H9 (cell line): ENCODE results near the gene TFF3. TPM values are rescaled to one million over a fixed set of nuclear protein-coding genes. Genes with fewer than 3 reads are reported as not detected.
A peak's percentile ranks its signal among the peaks of the same experiment; 100 is the strongest.

Source experiments
- DNase-seq: peaks from one replicate; pipeline ENCODE4 v3.0.0-alpha.2; 2017
- H2AFZ ChIP-seq: one replicate; pipeline ENCODE4 v1.6.1; 2013; ENCODE audit warnings: mild to moderate bottlenecking, low read length, control low read depth, moderate library complexity
- H2AK5ac ChIP-seq: 2 replicates; pipeline ENCODE4 v1.6.1; 2013; ENCODE audit warnings: low read length, control low read depth, mixed read lengths; ENCODE audit not compliant: insufficient read length
- H2BK120ac ChIP-seq: one replicate; pipeline ENCODE4 v1.6.1; 2013; ENCODE audit warnings: low read depth, mild to moderate bottlenecking, low read length, control low read depth, inconsistent platforms; ENCODE audit not compliant: poor library complexity, severe bottlenecking
- H2BK12ac ChIP-seq: 2 replicates; pipeline ENCODE4 v1.6.1; 2013; ENCODE audit warnings: low read length, control low read depth, mixed read lengths, low read depth; ENCODE audit not compliant: insufficient read length
- H2BK15ac ChIP-seq: 2 replicates; pipeline ENCODE4 v1.6.1; 2013; ENCODE audit warnings: low read depth, low read length, control low read depth
- H2BK20ac ChIP-seq: one replicate; pipeline ENCODE4 v1.6.1; 2013; ENCODE audit warnings: low read depth, mild to moderate bottlenecking, low read length, control low read depth, inconsistent platforms; ENCODE audit not compliant: poor library complexity, severe bottlenecking
- H2BK5ac ChIP-seq: 2 replicates; pipeline ENCODE4 v1.6.1; 2013; ENCODE audit warnings: low read length, control low read depth, mixed read lengths; ENCODE audit not compliant: insufficient read length
- H3K14ac ChIP-seq: 2 replicates; pipeline ENCODE4 v1.6.1; 2013; ENCODE audit warnings: low read length, control low read depth; ENCODE audit not compliant: insufficient read depth
- H3K18ac ChIP-seq: 2 replicates; pipeline ENCODE4 v1.6.1; 2013; ENCODE audit warnings: low read depth, mild to moderate bottlenecking, mixed read lengths, low read length, control low read depth; ENCODE audit not compliant: insufficient read length
- H3K23ac ChIP-seq: 2 replicates; pipeline ENCODE4 v1.6.1; 2013; ENCODE audit warnings: low read length, control low read depth, mixed read lengths, low read depth; ENCODE audit not compliant: insufficient read length
- H3K23me2 ChIP-seq: 2 replicates; pipeline ENCODE4 v1.6.1; 2013; ENCODE audit warnings: low read depth, mild to moderate bottlenecking, mixed read lengths, low read length, control low read depth; ENCODE audit not compliant: insufficient read length, poor library complexity, severe bottlenecking
- H3K27ac ChIP-seq: 2 replicates; pipeline ENCODE4 v1.5.1; 2013; ENCODE audit warnings: low read length, control low read depth, mixed read lengths, low read depth; ENCODE audit not compliant: insufficient read length
- H3K27me3 ChIP-seq: 2 replicates; pipeline ENCODE4 v1.6.1; 2013; ENCODE audit warnings: low read length, control low read depth, inconsistent platforms; ENCODE audit not compliant: insufficient read depth
- H3K4ac ChIP-seq: 2 replicates; pipeline ENCODE4 v1.6.1; 2013; ENCODE audit warnings: low read depth, mild to moderate bottlenecking, control low read depth, inconsistent platforms, low read length, moderate library complexity
- H3K4me1 ChIP-seq: 2 replicates; pipeline ENCODE4 v1.6.1; 2013; ENCODE audit warnings: low read length, control low read depth, inconsistent platforms; ENCODE audit not compliant: insufficient read depth
- H3K4me2 ChIP-seq: 2 replicates; pipeline ENCODE4 v1.6.1; 2013; ENCODE audit warnings: low read length, control low read depth, mixed read lengths; ENCODE audit not compliant: insufficient read length, insufficient read depth
- H3K56ac ChIP-seq: 2 replicates; pipeline ENCODE4 v1.6.1; 2013; ENCODE audit warnings: low read depth, mild to moderate bottlenecking, mixed read lengths, low read length, control low read depth; ENCODE audit not compliant: insufficient read length
- H3K79me1 ChIP-seq: 2 replicates; pipeline ENCODE4 v1.6.1; 2013; ENCODE audit warnings: low read depth, mild to moderate bottlenecking, moderate library complexity, low read length, control low read depth, inconsistent platforms; ENCODE audit not compliant: insufficient read depth, poor library complexity, severe bottlenecking
- H3K79me2 ChIP-seq: 2 replicates; pipeline ENCODE4 v1.6.1; 2013; ENCODE audit warnings: low read length, control low read depth, inconsistent platforms; ENCODE audit not compliant: insufficient read depth
- H3K9ac ChIP-seq: 2 replicates; pipeline ENCODE4 v1.6.1; 2013; ENCODE audit warnings: low read length, control low read depth, mixed read lengths; ENCODE audit not compliant: insufficient read length; ENCODE audit errors: extremely low read depth
- H3K9me3 ChIP-seq: one replicate; pipeline ENCODE4 v1.6.1; 2013; ENCODE audit warnings: low read depth, low read length, inconsistent platforms; ENCODE audit not compliant: control insufficient read depth
- H3T11ph ChIP-seq: one replicate; pipeline ENCODE4 v1.6.1; 2013; ENCODE audit warnings: mild to moderate bottlenecking, low read length, control low read depth, inconsistent platforms
- H4K20me1 ChIP-seq: one replicate; pipeline ENCODE4 v1.6.1; 2013; ENCODE audit not compliant: control insufficient read depth, insufficient read length, insufficient read depth
- H4K5ac ChIP-seq: 2 replicates; pipeline ENCODE4 v1.6.1; 2013; ENCODE audit warnings: low read depth, mild to moderate bottlenecking, mixed read lengths, low read length, control low read depth; ENCODE audit not compliant: insufficient read length
- H4K8ac ChIP-seq: replicated peaks from 2 replicates; pipeline ENCODE4 v1.6.1; 2013; ENCODE audit warnings: low read length, control low read depth, mixed read lengths, low read depth; ENCODE audit not compliant: insufficient read length
- H4K91ac ChIP-seq: 2 replicates; pipeline ENCODE4 v1.6.1; 2013; ENCODE audit warnings: low read depth, mild to moderate bottlenecking, moderate library complexity, mixed read lengths, low read length, control low read depth; ENCODE audit not compliant: insufficient read length
- H3K27ac Mint-ChIP-seq, 3 experiments: 2 replicates in 2 of 3; 3 replicates in 1 of 3; pipeline ENCODE4 v1.8.0; 2020 to 2021; ENCODE audit warnings: mixed read lengths in 3 of 3, mild to moderate bottlenecking in 1 of 3, moderate library complexity in 1 of 3
- H3K27me3 Mint-ChIP-seq: 2 replicates; pipeline ENCODE4 v1.8.0; 2021; ENCODE audit warnings: low read depth, mild to moderate bottlenecking, moderate library complexity, mixed read lengths
- H3K36me3 Mint-ChIP-seq, 3 experiments: 2 replicates in 2 of 3; 3 replicates in 1 of 3; pipeline ENCODE4 v1.8.0; 2020 to 2021; ENCODE audit warnings: low read depth in 3 of 3, mixed read lengths in 3 of 3; ENCODE audit not compliant: insufficient read depth in 1 of 3
- H3K4me1 Mint-ChIP-seq, 2 experiments: 2 replicates each; pipeline ENCODE4 v1.8.0; 2020; ENCODE audit warnings: mixed read lengths in 2 of 2
- H3K4me3 Mint-ChIP-seq, 2 experiments: 2 replicates in 1 of 2; 3 replicates in 1 of 2; pipeline ENCODE4 v1.8.0; 2020 to 2021; ENCODE audit warnings: mild to moderate bottlenecking in 2 of 2, mixed read lengths in 2 of 2, moderate library complexity in 1 of 2
- H3K9me3 Mint-ChIP-seq, 2 experiments: 2 replicates in 1 of 2; 3 replicates in 1 of 2; pipeline ENCODE4 v1.8.0; 2020; ENCODE audit warnings: mild to moderate bottlenecking in 2 of 2, mixed read lengths in 2 of 2, moderate library complexity in 1 of 2
- CTCF ChIP-seq: fragments of 200-600 bp; sonication (generic); conservative IDR thresholded peaks from 3 replicates; pipeline ENCODE4 v1.8.0; 2021; ENCODE audit warnings: antibody characterized with exemption, mild to moderate bottlenecking
- WGBS: extraction: QIAGEN DNeasy Blood & Tissue Kit; methylation state at CpG from one replicate; pipeline ENCODE4 v1.1.7; 2013; ENCODE audit warnings: missing lambda C conversion rate, low lambda C conversion rate, mixed read lengths; ENCODE audit not compliant: insufficient read length; ENCODE audit errors: extremely low coverage; 5-methylcytosine and 5-hydroxymethylcytosine counted together
- total RNA-seq: library from RNA; stranded (reverse); gene quantifications from 2 replicates; pipeline ENCODE4 v1.2.1, GENCODE V29; 2021

TFF3 gene
- total RNA-seq, 1 experiment from 2014 or later, result 1.5 TPM

- H3K27ac Mint-ChIP-seq, result 0 out of 7 replicates have a peak overlapping the region, but pooled peaks of 1 of the 3 experiments have one; percentile 70
Observed at GRCh38 chr21:42261829-42262200, 53.4 kb downstream of the TFF3 start.

More at GRCh38 chr21:42261829-42262200, 53.4 kb downstream of the TFF3 start:
- H3K18ac ChIP-seq, result no peak overlapping the region
- DNase-seq, result no peak
- no peak overlapping the region for H3K14ac ChIP-seq
- H3K4ac ChIP-seq, result no peak overlapping the region
- no peaks in the 10 kb centered on the region for H3K27me3 ChIP-seq
- Mint-ChIP-seq H3K27me3 (peaks cover 8% of the 10 kb centered on the region), H3K36me3 (no peaks in the 10 kb centered on the region), H3K4me3 (no peak overlapping the region), H3K4me1 (peaks cover 25 to 43% of the 10 kb centered on the region in 2 experiments), H3K9me3 (no peaks in the 10 kb centered on the region; a peak in 1 of 5 replicates)
- no peak overlapping the region for H2BK12ac ChIP-seq
- no peak overlapping the region for H3K27ac ChIP-seq
- no peak overlapping the region for H2AFZ ChIP-seq
- H2BK5ac ChIP-seq, result no peak overlapping the region
- no peaks in the 10 kb centered on the region for H4K20me1 ChIP-seq
- H3K79me2 ChIP-seq, result no peaks in the 10 kb centered on the region
- no peak overlapping the region for H4K91ac ChIP-seq
- no peak overlapping the region for H2BK120ac ChIP-seq
- no peaks in the 10 kb centered on the region for H3K9me3 ChIP-seq
- H3K23ac ChIP-seq, result no peak overlapping the region
- no peak overlapping the region for H2AK5ac ChIP-seq
- no peak for TF ChIP-seq CTCF
- no peaks in the 10 kb centered on the region for H3K79me1 ChIP-seq
- H4K8ac ChIP-seq, result no peak overlapping the region
- peaks cover 2% of the 10 kb centered on the region; the same call in 1 of the 2 replicates for H3K4me1 ChIP-seq
- no peak overlapping the region for H3K9ac ChIP-seq
- H3K23me2 ChIP-seq, result no peaks in the 10 kb centered on the region
- no peak overlapping the region for H3T11ph ChIP-seq
- no CpG with 5 or more reads among the region's 7 CpGs for WGBS
- H2BK15ac ChIP-seq, result no peak overlapping the region
- no peak overlapping the region for H2BK20ac ChIP-seq
- no peak overlapping the region for H3K56ac ChIP-seq
- H3K4me2 ChIP-seq, result no peak overlapping the region
- no peak overlapping the region for H4K5ac ChIP-seq

Other genes starting within 250 kb of the TFF3 start
- gene UMODL1, start 244.1 kb downstream of the TFF3 start, total RNA-seq, result not detected in 2 replicates
- gene ABCG1, start 96.3 kb downstream of the TFF3 start, total RNA-seq, result 0.83 and 0.99 TPM in 2 replicates
- not detected in 2 replicates for gene TFF2, start 35.6 kb upstream of the TFF3 start, total RNA-seq
- gene TFF1, start 51.1 kb upstream of the TFF3 start, total RNA-seq, result not detected in 2 replicates
- 0.31 and 0.44 TPM in 2 replicates for gene TMPRSS3, start 80.6 kb upstream of the TFF3 start, total RNA-seq
- not detected in 2 replicates for gene UBASH3A, start 88.5 kb upstream of the TFF3 start, total RNA-seq
- 0.31 TPM in 1 of 2 replicates, not detected in the other for gene RSPH1, start 180.8 kb upstream of the TFF3 start, total RNA-seq
- gene SLC37A1, start 198.4 kb upstream of the TFF3 start, total RNA-seq, result 34.8 and 37.7 TPM in 2 replicates